Right ventricle myocardium inferior (tissue), 1 donor: ENCODE measurements around the gene ATP6V1B1. TPM values are rescaled to one million over a fixed set of nuclear protein-coding genes. Genes with fewer than 3 reads are reported as not detected.

Source experiments
- ATAC-seq: fragments of 200-7000 bp; cut with Tn5 transposase; one replicate; pipeline ENCODE4 v1.9.1; 2020; ENCODE audit warnings: mild to moderate bottlenecking, moderate library complexity
- DNase-seq: peaks from one replicate; pipeline ENCODE4 v3.0.0; 2021; ENCODE audit errors: missing footprints
- intact Hi-C: fragments of 100-400 bp; cut with DNase I; formaldehyde crosslinking; loops from one replicate; pipeline ENCODE4 v1.11.0; 2022
- total RNA-seq: library from RNA; stranded (reverse); fragmentation: NEBNext Ultra II Directional; extraction: Animal tissue kit (Norgen Biotek cat#: 25700); gene quantifications from one replicate; pipeline ENCODE4 v1.2.1, GENCODE V29; 2021
- donor health status: DM: no; HTN: yes; CAD: no; lungs with severe emphysema.

The ATP6V1B1 gene
- total RNA-seq, 1 donor from 2014 or later: not detected

DNA sequence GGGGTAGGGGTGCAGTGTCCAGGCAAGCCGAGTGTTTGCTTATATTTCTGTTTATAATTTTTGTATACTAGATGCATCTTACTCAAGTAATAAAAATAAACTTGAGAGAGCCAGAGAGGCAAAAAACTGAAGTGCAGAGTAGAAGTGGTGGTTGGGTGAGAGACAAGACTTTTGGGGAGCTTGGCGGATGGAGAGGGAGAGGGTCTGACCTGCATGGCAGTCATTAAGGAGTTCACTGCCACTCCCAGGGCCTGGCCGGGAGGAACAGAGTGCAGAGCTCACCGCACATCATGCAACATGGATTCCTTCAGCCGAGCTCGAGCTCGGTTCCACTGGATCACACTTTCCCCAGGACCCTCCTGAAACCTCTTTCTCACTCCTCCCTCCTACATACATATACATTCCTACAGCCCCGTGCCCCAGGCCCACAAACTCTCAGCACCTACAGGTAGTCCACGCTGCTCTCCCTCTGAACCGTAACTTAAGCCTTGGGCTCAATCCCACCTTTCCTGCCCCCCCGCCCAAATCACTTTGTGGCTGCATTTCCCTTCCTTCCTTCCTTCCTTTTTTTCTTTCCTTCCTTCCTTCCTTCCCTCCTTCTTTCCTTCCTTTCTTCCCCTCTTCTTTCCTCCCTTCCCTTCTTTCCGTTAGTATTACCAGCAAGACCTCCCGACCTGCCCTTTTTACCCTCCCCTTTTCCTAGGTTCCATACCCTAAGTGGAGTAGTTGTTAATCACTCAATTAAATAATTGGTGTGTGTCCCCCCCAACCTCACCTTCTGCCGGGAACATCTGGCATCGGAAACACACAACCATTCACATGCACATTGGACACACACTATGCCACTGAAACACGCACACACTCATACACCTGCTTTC lies 37.1 kb upstream of the ATP6V1B1 start:
- no peak for DNase-seq
- intact Hi-C loops: no loop called here
- ATAC-seq: no peak

- no peak for DNase-seq
- intact Hi-C loops: no loop called here
- peak; percentile 45 for ATAC-seq
Measured at GRCh38 chr2:70901227-70902066, 34.3 kb upstream of the ATP6V1B1 start.

DNA sequence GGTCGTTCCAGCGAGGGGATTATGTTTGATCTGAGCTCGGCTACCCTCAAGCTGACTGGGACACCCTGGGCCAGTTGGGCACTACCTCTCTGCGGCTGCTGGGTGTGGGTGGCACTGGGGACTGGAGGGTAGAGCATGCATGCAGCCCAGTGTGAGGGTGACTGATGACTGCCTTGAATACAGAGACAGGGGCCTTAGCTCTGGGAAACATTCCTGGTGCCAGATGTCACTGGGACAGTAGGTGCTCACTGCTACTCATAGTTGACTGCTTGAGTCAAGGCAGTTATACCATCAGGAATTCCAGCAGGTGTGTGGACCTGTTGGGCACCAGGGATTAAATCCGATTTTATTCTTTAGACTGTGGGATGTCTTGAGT lies 33.6 kb upstream of the ATP6V1B1 start:
- no peak for DNase-seq
- intact Hi-C loops: no loop called here
- no peak for ATAC-seq

DNA sequence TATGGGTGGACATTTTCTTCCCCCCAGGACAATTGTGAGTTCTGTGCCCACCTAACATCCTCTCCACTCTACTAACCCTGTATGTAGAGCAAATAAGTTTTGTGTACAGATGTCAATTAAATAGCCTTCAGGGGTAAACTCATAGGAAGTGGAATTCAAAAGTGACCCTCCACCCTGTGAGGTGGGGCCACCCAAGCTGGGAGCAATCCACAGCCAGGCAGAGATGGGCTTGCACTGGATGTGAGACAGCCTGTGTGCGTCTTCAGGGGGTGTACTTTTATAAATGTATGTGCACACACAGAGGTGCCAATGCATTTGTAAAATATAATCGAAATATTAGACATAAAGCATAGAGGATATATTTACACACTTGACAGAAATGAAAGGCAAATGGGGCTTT lies 33.1 kb upstream of the ATP6V1B1 start:
- intact Hi-C loops: no loop called here
- DNase-seq: no peak
- ATAC-seq: no peak

DNA sequence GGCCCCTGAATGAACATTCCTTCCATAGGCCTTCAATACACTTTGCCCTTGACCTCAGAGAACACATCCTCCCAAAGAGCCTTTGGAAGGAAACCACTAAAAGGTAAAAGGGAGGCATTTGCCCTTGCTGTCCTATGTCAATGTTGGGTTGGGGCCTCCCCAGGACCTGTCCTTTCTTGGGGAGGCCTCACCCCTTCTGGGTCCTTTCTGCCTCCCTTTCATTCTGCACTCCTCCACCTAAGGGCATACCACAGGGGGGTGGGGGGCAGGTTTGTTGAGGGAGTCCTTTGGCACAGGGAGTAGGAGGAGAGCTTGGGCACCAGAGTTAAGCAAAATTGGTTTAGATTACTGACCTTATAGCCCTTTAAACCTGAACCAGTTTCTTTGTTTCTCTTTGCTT lies 32.5 kb upstream of the ATP6V1B1 start:
- ATAC-seq: no peak
- intact Hi-C loops: no loop called here
- no peak for DNase-seq

DNA sequence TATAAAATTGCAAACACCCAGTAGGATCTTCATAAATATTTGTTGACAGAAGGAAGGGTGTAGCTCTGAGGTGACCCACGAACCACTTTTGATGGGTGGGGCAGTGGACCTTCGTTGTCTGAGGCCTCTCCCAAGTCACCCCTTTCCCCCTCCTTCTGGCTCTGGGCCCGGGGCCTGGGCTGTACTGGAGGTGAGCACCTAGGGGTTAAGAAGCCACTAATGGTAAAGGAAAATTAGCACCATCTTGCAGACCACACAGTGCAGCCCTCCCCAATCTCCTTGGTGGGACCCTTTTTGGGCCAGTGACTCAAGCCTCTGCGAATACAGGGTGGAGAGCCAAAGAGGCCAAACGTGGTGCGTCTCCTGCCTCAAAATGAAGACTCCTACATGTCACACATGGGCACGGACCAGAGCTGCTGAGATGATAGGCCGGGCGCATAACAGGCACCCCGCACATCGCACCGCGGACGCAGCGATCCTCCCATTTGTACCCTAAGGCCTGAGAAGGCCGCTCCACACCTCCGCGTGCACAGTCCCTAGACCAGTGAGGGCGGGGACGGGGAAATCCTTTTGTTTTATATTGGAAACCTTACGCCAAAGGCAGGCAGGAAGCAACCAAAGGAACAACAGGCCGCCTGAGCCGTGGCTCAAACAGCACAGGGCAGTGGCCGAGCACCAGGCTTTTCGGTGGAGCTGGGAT lies 31.9 kb upstream of the ATP6V1B1 start:
- no peak for ATAC-seq
- no peak for DNase-seq

GRCh38 chr2:70904371-70905216 lies 31.1 kb upstream of the ATP6V1B1 start:
- intact Hi-C loops: no loop called here

More for the DNA sequence above, 31.9 kb upstream of the ATP6V1B1 start:
- intact Hi-C loops: no loop called here

GRCh38 chr2:70905443-70906421 lies 30.0 kb upstream of the ATP6V1B1 start:
- DNase-seq: no peak
- no peak for ATAC-seq
- intact Hi-C loops: no loop called here

More at GRCh38 chr2:70904371-70905216, 31.1 kb upstream of the ATP6V1B1 start:
- ATAC-seq (no peak), DNase-seq (no peak)

- intact Hi-C loops: no loop called here
- DNase-seq (no peak), ATAC-seq (no peak)
Measured at GRCh38 chr2:70906439-70907005, 29.2 kb upstream of the ATP6V1B1 start.

DNA sequence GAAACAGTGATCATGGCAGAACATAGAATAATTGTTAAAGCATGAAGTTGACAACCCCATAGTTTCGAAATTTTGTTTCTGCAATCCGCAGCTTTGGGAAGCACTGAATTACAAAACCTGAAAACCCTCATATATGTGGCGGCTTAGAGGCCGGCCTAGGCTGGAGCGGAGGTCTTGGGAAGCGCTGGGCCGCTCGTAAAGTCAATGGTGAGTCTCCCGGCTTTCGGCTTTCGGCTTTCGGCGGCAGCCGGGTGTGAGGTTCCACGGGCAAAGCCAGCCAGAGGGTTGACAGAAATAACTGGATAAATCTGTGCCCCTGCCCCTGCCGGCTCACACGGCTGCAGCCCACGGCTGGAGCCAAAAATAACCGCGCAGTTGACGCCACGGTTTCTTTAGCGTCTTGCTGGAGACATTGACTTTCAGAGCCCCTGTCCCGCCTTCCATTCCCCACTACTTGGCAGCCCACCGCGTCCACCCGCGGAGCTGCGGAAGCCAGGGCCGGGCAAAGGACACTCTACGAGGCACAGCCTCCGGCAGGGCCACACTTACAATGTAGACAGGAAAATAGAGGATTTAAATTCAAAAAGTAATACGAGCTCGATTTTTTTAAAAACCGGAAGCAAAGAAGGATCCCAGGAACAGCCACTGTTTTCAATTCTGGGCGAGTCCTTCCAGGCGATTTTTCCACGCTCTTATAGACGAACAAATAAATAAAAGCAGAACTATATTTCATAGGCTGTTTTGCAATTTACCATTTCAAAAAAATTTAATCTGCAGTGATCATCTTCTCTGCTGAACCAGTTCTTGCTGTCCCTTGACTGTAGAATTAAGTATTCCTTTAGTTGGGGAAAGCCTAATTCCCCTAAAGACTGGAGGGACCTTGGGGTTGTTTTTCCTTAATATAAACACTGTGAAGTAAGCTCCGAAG lies 28.3 kb upstream of the ATP6V1B1 start:
- no peak for DNase-seq
- intact Hi-C loops: no loop called here
- ATAC-seq: no peak

DNA sequence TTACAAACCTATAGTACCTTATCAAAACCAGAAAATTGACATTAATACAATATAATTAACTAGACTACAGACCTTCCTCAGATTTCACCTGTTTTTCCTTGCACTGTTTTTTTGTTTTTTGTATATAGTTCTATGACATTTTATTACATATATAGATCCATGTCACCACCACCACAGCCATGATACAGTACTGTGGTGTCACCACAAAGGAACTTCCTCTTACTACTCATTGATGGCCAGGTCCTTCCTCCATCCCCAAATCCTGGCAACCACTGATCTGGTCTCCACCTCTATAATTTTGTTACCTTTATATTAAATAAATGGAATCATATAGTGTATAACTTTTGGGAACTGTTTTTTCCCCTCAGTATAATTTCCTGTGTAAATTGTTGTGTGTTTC lies 19.4 kb upstream of the ATP6V1B1 start:
- ATAC-seq (no peak), DNase-seq (no peak)
- intact Hi-C loops: no loop called here

- intact Hi-C loops: no loop called here
- ATAC-seq (no peak), DNase-seq (no peak)
Measured at GRCh38 chr2:70918016-70918415, 17.7 kb upstream of the ATP6V1B1 start.

GRCh38 chr2:70919672-70920366 lies 15.9 kb upstream of the ATP6V1B1 start:
- ATAC-seq (peak; percentile 83), DNase-seq (peak; percentile 85)
- intact Hi-C loops: loop anchor here (2.0 kb wide), 2 partner anchors 49 to 57 kb away; no protein-coding TSS in a partner anchor

- intact Hi-C loops: loop anchor here (2.0 kb wide), 2 partner anchors 50 to 58 kb away; no protein-coding TSS in a partner anchor
- ATAC-seq: no peak
Measured at GRCh38 chr2:70920367-70920715, 15.4 kb upstream of the ATP6V1B1 start.

GRCh38 chr2:70921031-70921430 lies 14.7 kb upstream of the ATP6V1B1 start:
- DNase-seq (no peak), ATAC-seq (no peak)
- intact Hi-C loops: loop anchor here (2.0 kb wide), 2 partner anchors 50 to 58 kb away; no protein-coding TSS in a partner anchor

More at GRCh38 chr2:70920367-70920715, 15.4 kb upstream of the ATP6V1B1 start:
- no peak for DNase-seq
